Hematopoietic multipotent progenitor cell treated with erythropoietin and hydrocortisone succinate and interleukin-3 and kit ligand, for 6 days (in vitro differentiated cells): Measurements from ENCODE around the gene TXNRD1.
"Not testable (repeated sequence)": the region's sequence is repeated elsewhere in the genome, so short reads cannot be mapped to it uniquely, and the experiment has no call there.

ENCODE experiments used
- DNase-seq: peaks from one replicate; pipeline ENCODE4 v3.0.0-alpha.2; 2015

Gene TXNRD1

DNA sequence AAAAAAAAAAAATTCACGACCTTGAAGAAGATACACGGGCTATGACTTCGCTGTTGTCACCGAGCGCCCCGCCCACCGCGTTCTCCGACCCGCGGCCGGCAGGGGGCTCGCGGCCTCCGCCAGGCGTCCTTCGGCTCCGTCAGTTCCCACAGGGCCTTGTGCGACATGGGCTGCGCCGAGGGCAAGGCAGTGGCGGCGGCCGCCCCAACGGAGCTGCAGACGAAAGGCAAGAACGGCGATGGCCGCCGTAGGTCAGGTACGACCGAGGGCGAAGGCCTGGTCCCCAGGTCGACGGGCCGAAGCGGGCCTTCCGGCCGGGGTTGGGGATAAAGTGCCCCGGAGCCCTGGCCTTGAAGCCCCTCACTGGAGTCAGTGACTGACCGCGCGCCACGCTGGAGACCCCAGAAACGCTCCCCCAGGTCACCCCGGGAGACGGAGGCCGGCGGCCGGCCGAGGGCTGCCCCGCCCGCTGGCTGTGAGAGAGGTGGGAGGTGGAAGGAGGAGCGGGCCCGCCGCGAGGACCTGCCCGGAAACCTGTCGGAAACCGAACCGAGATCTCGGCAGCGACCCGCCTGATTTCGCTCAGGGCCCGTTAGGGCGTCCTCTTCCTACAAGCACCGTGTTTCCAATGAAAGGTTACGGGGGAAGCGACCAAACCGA is at the start of gene TXNRD1:
TSS of gene TXNRD1 (plus strand) at position 142 of the 660 bp plus-strand sequence. CDS start at position 166, 24 bp downstream.
- peak; percentile 92 for DNase-seq

DNA sequence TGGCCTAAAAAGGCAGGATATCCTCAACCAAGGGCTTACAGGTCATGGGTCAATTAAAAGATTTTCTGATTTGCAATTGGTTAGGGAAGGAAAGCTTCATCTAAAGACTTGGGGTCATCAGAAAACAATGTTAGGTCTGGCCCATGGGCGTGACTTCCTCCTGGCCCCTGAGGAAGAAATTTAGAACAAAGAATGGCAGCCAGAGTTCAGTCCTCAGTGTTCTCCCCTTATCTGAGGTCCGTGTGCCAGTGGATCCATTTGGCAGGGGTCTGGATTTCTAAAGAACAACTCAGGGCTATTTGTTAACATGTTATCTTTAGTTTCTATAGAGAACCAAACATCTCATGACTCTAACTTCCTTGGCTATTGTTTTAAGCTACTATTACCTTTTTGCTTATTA is 49.8 kb upstream of the TXNRD1 start:
- DNase-seq: no peak

GRCh38 chr12:104166465-104166864 is 49.1 kb upstream of the TXNRD1 start:
- DNase-seq: no peak

DNA sequence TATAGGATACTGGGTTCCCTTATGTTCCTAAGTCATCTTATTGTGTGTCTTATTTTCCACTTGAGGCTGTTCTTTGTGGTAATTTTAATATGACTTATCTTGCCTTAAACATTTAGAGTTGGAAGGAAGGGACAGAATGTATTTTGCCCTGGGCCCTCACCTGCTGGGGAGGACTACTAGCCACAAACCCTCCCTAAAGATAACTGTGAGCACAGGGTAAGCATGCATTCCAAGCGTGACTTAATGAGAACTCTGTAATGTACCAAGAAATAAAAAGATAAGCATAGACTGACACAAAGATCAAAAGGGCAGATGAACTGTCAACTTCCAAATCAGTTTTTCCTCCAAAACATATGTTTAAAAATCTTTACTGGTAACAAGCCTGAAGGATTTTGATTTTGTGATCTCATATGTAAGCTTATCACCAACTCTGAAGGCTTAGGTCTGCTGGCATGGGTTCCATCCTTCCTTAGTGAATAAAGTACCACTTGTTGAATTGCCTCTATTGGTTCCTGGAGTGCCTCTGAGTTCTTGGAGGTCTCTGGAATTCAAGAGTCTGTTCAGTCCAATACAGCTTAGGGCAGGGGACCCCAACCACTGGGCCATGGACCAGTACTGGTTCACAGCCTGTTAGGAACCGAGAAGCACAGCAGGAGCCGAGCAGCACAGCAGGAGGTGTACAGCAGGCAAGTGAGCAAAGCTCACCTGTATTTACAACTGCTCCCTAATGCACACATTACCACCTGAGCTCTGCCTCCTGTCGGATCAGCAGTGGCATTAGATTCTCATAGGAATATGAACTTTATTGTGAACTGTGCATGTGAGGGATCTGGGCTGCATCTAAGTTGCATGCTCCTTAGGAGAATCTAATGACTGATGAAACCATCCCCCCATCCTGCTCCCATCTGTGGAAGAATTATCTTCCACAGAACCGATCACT is 47.8 kb upstream of the TXNRD1 start:
- DNase-seq: no peak

- DNase-seq: no peak
Measured at GRCh38 chr12:104168596-104168995, 47.0 kb upstream of the TXNRD1 start.

GRCh38 chr12:104171785-104172569 is 43.6 kb upstream of the TXNRD1 start:
- DNase-seq: no peak

- no peak for DNase-seq
Measured at GRCh38 chr12:104172570-104172947, 43.0 kb upstream of the TXNRD1 start.

DNA sequence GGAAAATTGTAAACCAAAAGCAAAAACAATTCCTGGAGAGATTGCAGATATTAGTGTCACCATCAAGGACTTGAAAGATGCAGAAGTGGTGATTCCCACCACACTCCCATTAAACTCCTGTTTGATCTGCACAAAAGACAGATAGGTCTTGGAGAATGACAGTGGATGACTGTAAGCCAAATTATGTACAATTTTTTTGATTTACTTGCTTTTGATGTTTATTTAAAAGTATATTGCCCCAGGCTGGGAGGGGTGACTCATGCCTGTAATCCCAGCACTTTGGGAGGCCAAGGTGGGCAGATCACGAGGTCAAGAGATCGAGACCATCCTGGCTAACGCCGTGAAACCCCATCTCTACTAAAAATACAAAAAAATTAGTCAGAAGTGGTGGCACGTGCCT is 41.8 kb upstream of the TXNRD1 start:
- not testable (repeated sequence) for DNase-seq

GRCh38 chr12:104175726-104176247 is 39.8 kb upstream of the TXNRD1 start:
- DNase-seq: no peak

GRCh38 chr12:104177336-104177662 is 38.3 kb upstream of the TXNRD1 start:
- DNase-seq: no peak

DNA sequence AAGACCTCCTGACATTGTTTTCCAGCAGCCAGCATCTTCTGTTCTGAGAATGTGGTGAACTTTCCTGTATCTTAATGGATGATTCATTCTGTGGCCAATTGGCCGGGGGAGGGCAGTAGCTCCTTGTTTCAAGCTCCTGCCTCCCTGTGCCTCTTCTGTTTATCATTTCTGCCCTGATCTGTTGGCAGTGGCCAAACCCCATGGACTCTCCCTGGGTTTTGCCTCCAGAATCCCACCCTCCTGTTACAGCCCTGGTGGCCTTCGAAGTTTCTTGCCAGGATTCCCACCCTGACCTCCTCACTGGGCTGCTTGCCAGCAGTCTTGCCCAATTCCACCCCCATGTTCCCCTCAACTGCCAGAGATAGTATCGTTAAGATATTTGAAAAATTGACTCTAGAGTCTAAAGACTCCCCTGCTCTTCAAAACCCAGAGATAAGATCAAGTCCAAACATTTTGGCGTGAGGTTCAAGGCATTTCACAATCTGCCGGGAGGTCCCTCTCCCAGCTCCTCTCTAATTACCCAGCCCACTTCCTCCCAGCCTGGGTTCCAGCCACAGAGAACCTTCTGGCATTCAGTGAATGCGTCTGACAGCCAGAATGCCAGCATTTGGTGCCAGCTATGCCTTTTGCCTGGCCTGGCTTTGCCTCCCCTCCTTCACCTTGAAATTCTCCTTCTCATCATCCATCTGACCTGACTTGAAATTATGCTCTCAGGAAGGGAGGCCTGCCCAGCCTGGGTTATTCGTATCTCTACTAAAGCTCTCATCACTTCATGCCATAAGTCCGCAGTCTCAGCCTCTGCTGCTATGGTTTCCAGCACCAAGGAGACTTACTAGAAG is 37.7 kb upstream of the TXNRD1 start:
- DNase-seq: peak; percentile 85

DNA sequence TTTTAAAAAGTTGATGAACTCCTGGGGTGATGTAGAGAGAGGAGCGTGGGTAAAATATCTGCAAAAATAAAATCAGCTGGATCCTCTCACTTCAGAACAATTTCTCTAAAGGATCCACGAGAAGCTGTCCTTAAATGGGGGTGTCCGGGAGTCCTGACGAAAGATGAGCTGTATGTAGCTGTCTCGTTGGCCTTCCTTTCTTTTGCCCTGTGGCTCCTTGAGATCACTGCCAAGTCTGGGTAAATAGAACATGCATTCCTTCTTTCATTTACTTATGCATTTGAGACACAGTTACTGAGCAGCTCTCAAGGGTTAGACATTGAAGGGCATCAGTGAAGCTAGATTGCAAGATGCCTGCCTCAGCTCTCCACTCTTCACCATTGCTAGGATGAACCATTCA is 35.2 kb upstream of the TXNRD1 start:
- no peak for DNase-seq

GRCh38 chr12:104181313-104181712 is 34.3 kb upstream of the TXNRD1 start:
- no peak for DNase-seq

DNA sequence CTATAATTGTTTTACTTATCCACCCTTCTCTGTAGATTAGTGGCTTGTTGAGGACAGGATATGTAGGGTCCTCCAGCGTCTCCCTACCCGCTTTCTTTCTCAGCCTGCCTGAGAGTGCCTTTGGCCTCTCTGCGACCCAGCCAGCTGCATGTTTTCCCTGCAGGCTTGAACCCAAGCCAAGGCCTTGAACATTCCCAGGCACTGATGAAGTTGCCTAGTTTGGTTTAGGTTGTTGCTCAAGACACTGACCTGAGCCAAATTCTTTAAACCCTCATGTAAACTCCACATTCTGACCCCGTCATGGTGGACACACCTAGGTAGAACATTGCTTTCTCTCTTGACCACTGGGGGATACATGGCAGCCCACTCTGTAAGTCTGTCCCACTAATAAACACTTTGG is 33.4 kb upstream of the TXNRD1 start:
- DNase-seq: no peak

GRCh38 chr12:104182621-104183378 is 32.8 kb upstream of the TXNRD1 start:
- DNase-seq: no peak

- DNase-seq: no peak
Measured at GRCh38 chr12:104183443-104183842, 32.1 kb upstream of the TXNRD1 start.

GRCh38 chr12:104187446-104188155 is 28.0 kb upstream of the TXNRD1 start:
- DNase-seq: no peak

- DNase-seq: no peak
Measured at GRCh38 chr12:104188534-104188933, 27.0 kb upstream of the TXNRD1 start.

DNA sequence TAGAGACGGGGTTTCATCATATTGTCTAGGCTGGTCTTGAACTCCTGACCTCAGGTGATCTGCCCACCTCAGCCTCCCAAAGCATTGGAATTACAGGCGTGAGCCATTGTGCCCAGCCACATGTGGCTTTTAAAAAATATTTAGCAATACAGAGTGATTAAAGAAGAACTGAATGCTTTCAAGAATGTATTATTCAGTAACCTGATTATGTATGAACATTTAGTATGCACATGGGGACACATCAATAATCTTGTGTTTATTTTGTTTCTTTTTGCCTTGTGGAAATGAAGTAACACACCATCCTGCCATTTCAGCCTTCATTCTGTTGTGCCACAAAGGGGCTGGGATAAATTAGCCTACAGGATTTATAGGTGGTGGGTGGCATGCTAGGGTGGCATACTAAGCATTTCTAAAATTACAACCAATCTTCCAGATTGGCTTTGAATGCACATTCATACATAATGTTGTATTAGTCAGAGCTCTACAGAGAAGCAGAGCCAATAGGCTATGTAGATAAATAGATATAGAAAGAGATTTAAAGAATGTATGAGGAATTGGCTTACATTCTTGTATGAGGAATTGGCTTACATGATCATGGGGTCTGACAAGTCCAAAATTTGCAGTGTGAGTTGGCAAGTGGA is 25.5 kb upstream of the TXNRD1 start:
- no peak for DNase-seq

DNA sequence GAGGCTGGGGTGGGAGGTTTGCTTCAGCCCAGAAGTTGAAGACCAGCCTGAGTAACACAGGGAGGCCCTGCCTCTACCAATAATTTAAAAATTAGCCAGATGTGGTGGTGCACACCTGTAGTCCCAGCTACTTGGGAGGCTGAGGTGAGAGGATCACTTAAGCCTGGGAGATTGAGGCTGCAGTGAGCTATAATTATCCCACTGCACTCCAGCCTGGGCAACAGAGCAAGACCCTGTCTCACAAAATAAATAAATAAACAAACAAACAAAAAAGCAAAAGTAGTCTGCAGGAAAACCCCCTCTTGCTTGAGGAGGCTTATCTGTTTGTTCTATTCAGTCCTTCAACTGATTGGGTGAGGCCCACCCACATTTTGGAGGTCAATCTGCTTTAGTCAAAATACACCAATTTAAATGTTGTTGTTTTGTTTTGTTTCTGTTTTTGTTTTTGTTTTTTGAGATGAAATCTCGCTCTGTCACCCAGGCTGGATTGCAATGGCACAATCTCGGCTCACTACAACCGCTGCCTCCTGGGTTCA is 24.9 kb upstream of the TXNRD1 start:
- no peak for DNase-seq
